H9 (cell line): Measurements from ENCODE around the gene CCDC175. TPM values are rescaled to one million over a fixed set of nuclear protein-coding genes. Genes with fewer than 3 reads are reported as not detected.

Experiments
- DNase-seq: peaks from one replicate; pipeline ENCODE4 v3.0.0-alpha.2; 2017
- H2AFZ ChIP-seq: one replicate; pipeline ENCODE4 v1.6.1; 2013; ENCODE audit warnings: mild to moderate bottlenecking, low read length, control low read depth, moderate library complexity
- H2AK5ac ChIP-seq: 2 replicates; pipeline ENCODE4 v1.6.1; 2013; ENCODE audit warnings: low read length, control low read depth, mixed read lengths; ENCODE audit not compliant: insufficient read length
- H2BK120ac ChIP-seq: one replicate; pipeline ENCODE4 v1.6.1; 2013; ENCODE audit warnings: low read depth, mild to moderate bottlenecking, low read length, control low read depth, inconsistent platforms; ENCODE audit not compliant: poor library complexity, severe bottlenecking
- H2BK12ac ChIP-seq: 2 replicates; pipeline ENCODE4 v1.6.1; 2013; ENCODE audit warnings: low read length, control low read depth, mixed read lengths, low read depth; ENCODE audit not compliant: insufficient read length
- H2BK15ac ChIP-seq: 2 replicates; pipeline ENCODE4 v1.6.1; 2013; ENCODE audit warnings: low read depth, low read length, control low read depth
- H2BK20ac ChIP-seq: one replicate; pipeline ENCODE4 v1.6.1; 2013; ENCODE audit warnings: low read depth, mild to moderate bottlenecking, low read length, control low read depth, inconsistent platforms; ENCODE audit not compliant: poor library complexity, severe bottlenecking
- H2BK5ac ChIP-seq: 2 replicates; pipeline ENCODE4 v1.6.1; 2013; ENCODE audit warnings: low read length, control low read depth, mixed read lengths; ENCODE audit not compliant: insufficient read length
- H3K14ac ChIP-seq: 2 replicates; pipeline ENCODE4 v1.6.1; 2013; ENCODE audit warnings: low read length, control low read depth; ENCODE audit not compliant: insufficient read depth
- H3K18ac ChIP-seq: 2 replicates; pipeline ENCODE4 v1.6.1; 2013; ENCODE audit warnings: low read depth, mild to moderate bottlenecking, mixed read lengths, low read length, control low read depth; ENCODE audit not compliant: insufficient read length
- H3K23ac ChIP-seq: 2 replicates; pipeline ENCODE4 v1.6.1; 2013; ENCODE audit warnings: low read length, control low read depth, mixed read lengths, low read depth; ENCODE audit not compliant: insufficient read length
- H3K23me2 ChIP-seq: 2 replicates; pipeline ENCODE4 v1.6.1; 2013; ENCODE audit warnings: low read depth, mild to moderate bottlenecking, mixed read lengths, low read length, control low read depth; ENCODE audit not compliant: insufficient read length, poor library complexity, severe bottlenecking
- H3K27ac ChIP-seq: 2 replicates; pipeline ENCODE4 v1.5.1; 2013; ENCODE audit warnings: low read length, control low read depth, mixed read lengths, low read depth; ENCODE audit not compliant: insufficient read length
- H3K27me3 ChIP-seq: 2 replicates; pipeline ENCODE4 v1.6.1; 2013; ENCODE audit warnings: low read length, control low read depth, inconsistent platforms; ENCODE audit not compliant: insufficient read depth
- H3K4ac ChIP-seq: 2 replicates; pipeline ENCODE4 v1.6.1; 2013; ENCODE audit warnings: low read depth, mild to moderate bottlenecking, control low read depth, inconsistent platforms, low read length, moderate library complexity
- H3K4me1 ChIP-seq: 2 replicates; pipeline ENCODE4 v1.6.1; 2013; ENCODE audit warnings: low read length, control low read depth, inconsistent platforms; ENCODE audit not compliant: insufficient read depth
- H3K4me2 ChIP-seq: 2 replicates; pipeline ENCODE4 v1.6.1; 2013; ENCODE audit warnings: low read length, control low read depth, mixed read lengths; ENCODE audit not compliant: insufficient read length, insufficient read depth
- H3K56ac ChIP-seq: 2 replicates; pipeline ENCODE4 v1.6.1; 2013; ENCODE audit warnings: low read depth, mild to moderate bottlenecking, mixed read lengths, low read length, control low read depth; ENCODE audit not compliant: insufficient read length
- H3K79me1 ChIP-seq: 2 replicates; pipeline ENCODE4 v1.6.1; 2013; ENCODE audit warnings: low read depth, mild to moderate bottlenecking, moderate library complexity, low read length, control low read depth, inconsistent platforms; ENCODE audit not compliant: insufficient read depth, poor library complexity, severe bottlenecking
- H3K79me2 ChIP-seq: 2 replicates; pipeline ENCODE4 v1.6.1; 2013; ENCODE audit warnings: low read length, control low read depth, inconsistent platforms; ENCODE audit not compliant: insufficient read depth
- H3K9ac ChIP-seq: 2 replicates; pipeline ENCODE4 v1.6.1; 2013; ENCODE audit warnings: low read length, control low read depth, mixed read lengths; ENCODE audit not compliant: insufficient read length; ENCODE audit errors: extremely low read depth
- H3K9me3 ChIP-seq: one replicate; pipeline ENCODE4 v1.6.1; 2013; ENCODE audit warnings: low read depth, low read length, inconsistent platforms; ENCODE audit not compliant: control insufficient read depth
- H3T11ph ChIP-seq: one replicate; pipeline ENCODE4 v1.6.1; 2013; ENCODE audit warnings: mild to moderate bottlenecking, low read length, control low read depth, inconsistent platforms
- H4K20me1 ChIP-seq: one replicate; pipeline ENCODE4 v1.6.1; 2013; ENCODE audit not compliant: control insufficient read depth, insufficient read length, insufficient read depth
- H4K5ac ChIP-seq: 2 replicates; pipeline ENCODE4 v1.6.1; 2013; ENCODE audit warnings: low read depth, mild to moderate bottlenecking, mixed read lengths, low read length, control low read depth; ENCODE audit not compliant: insufficient read length
- H4K8ac ChIP-seq: replicated peaks from 2 replicates; pipeline ENCODE4 v1.6.1; 2013; ENCODE audit warnings: low read length, control low read depth, mixed read lengths, low read depth; ENCODE audit not compliant: insufficient read length
- H4K91ac ChIP-seq: 2 replicates; pipeline ENCODE4 v1.6.1; 2013; ENCODE audit warnings: low read depth, mild to moderate bottlenecking, moderate library complexity, mixed read lengths, low read length, control low read depth; ENCODE audit not compliant: insufficient read length
- H3K27ac Mint-ChIP-seq, 3 experiments: 2 replicates in 2 of 3; 3 replicates in 1 of 3; pipeline ENCODE4 v1.8.0; 2020 to 2021; ENCODE audit warnings: mixed read lengths in 3 of 3, mild to moderate bottlenecking in 1 of 3, moderate library complexity in 1 of 3
- H3K27me3 Mint-ChIP-seq: 2 replicates; pipeline ENCODE4 v1.8.0; 2021; ENCODE audit warnings: low read depth, mild to moderate bottlenecking, moderate library complexity, mixed read lengths
- H3K36me3 Mint-ChIP-seq, 3 experiments: 2 replicates in 2 of 3; 3 replicates in 1 of 3; pipeline ENCODE4 v1.8.0; 2020 to 2021; ENCODE audit warnings: low read depth in 3 of 3, mixed read lengths in 3 of 3; ENCODE audit not compliant: insufficient read depth in 1 of 3
- H3K4me1 Mint-ChIP-seq, 2 experiments: 2 replicates each; pipeline ENCODE4 v1.8.0; 2020; ENCODE audit warnings: mixed read lengths in 2 of 2
- H3K4me3 Mint-ChIP-seq, 2 experiments: 2 replicates in 1 of 2; 3 replicates in 1 of 2; pipeline ENCODE4 v1.8.0; 2020 to 2021; ENCODE audit warnings: mild to moderate bottlenecking in 2 of 2, mixed read lengths in 2 of 2, moderate library complexity in 1 of 2
- H3K9me3 Mint-ChIP-seq, 2 experiments: 2 replicates in 1 of 2; 3 replicates in 1 of 2; pipeline ENCODE4 v1.8.0; 2020; ENCODE audit warnings: mild to moderate bottlenecking in 2 of 2, mixed read lengths in 2 of 2, moderate library complexity in 1 of 2
- WGBS: extraction: QIAGEN DNeasy Blood & Tissue Kit; methylation state at CpG from one replicate; pipeline ENCODE4 v1.1.7; 2013; ENCODE audit warnings: missing lambda C conversion rate, low lambda C conversion rate, mixed read lengths; ENCODE audit not compliant: insufficient read length; ENCODE audit errors: extremely low coverage; 5-methylcytosine and 5-hydroxymethylcytosine counted together
- total RNA-seq: library from RNA; stranded (reverse); gene quantifications from 2 replicates; pipeline ENCODE4 v1.2.1, GENCODE V29; 2021
- TF ChIP-seq, protein P1 (sequence below): fragments of 200-600 bp; sonication (generic); conservative IDR thresholded peaks from 3 replicates; pipeline ENCODE4 v1.8.0; 2021; ENCODE audit warnings: antibody characterized with exemption, mild to moderate bottlenecking

Gene CCDC175
- total RNA-seq, 1 experiment from 2014 or later: 0.09 TPM

GRCh38 chr14:59510001-59510400 is 66.6 kb downstream of the CCDC175 start:
- peaks cover 3% of the 10 kb centered on the region; the same call in 1 of the 2 replicates for H3K27me3 Mint-ChIP-seq
- peaks cover 17 to 18% of the 10 kb centered on the region in 2 experiments for H3K4me1 Mint-ChIP-seq
- peaks cover 3 to 23% (median 15%) of the 10 kb centered on the region in 3 experiments for H3K36me3 Mint-ChIP-seq
- Histone ChIP-seq H3K27me3 (no peaks in the 10 kb centered on the region), H3K4me2 (no peak overlapping the region), H2BK12ac (no peak overlapping the region), H2AK5ac (no peak overlapping the region), H3K14ac (no peak overlapping the region), H2BK5ac (no peak overlapping the region), H4K20me1 (no peaks in the 10 kb centered on the region), H4K91ac (no peak overlapping the region), H2BK15ac (no peak overlapping the region), H4K5ac (no peak overlapping the region), H3K27ac (no peak overlapping the region), H3K23ac (no peak overlapping the region), H3K56ac (no peak overlapping the region), H2BK20ac (no peak overlapping the region), H3K4ac (no peak overlapping the region), H2AFZ (no peak overlapping the region), H3K23me2 (no peaks in the 10 kb centered on the region), H3K18ac (no peak overlapping the region), H3K79me1 (no peaks in the 10 kb centered on the region), H4K8ac (no peak overlapping the region), H3K4me1 (no peaks in the 10 kb centered on the region), H3K79me2 (no peaks in the 10 kb centered on the region), H3K9ac (no peak overlapping the region), H3T11ph (no peak overlapping the region), H3K9me3 (no peaks in the 10 kb centered on the region), H2BK120ac (no peak overlapping the region)
- H3K27ac Mint-ChIP-seq: no peak overlapping the region
- no peak for DNase-seq
- TF ChIP-seq, protein P1, sequence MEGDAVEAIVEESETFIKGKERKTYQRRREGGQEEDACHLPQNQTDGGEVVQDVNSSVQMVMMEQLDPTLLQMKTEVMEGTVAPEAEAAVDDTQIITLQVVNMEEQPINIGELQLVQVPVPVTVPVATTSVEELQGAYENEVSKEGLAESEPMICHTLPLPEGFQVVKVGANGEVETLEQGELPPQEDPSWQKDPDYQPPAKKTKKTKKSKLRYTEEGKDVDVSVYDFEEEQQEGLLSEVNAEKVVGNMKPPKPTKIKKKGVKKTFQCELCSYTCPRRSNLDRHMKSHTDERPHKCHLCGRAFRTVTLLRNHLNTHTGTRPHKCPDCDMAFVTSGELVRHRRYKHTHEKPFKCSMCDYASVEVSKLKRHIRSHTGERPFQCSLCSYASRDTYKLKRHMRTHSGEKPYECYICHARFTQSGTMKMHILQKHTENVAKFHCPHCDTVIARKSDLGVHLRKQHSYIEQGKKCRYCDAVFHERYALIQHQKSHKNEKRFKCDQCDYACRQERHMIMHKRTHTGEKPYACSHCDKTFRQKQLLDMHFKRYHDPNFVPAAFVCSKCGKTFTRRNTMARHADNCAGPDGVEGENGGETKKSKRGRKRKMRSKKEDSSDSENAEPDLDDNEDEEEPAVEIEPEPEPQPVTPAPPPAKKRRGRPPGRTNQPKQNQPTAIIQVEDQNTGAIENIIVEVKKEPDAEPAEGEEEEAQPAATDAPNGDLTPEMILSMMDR: no peak
- no peak overlapping the region for H3K4me3 Mint-ChIP-seq
- H3K9me3 Mint-ChIP-seq: peaks cover 13 to 23% of the 10 kb centered on the region in 2 experiments
- no CpG with 5 or more reads among the region's 2 CpGs for WGBS
